GM20431 (cell line): ENCODE results near the gene LAMB4.

ENCODE experiments used
- in situ Hi-C: fragments of 300-500 bp; cut with MseI, MboI; formaldehyde crosslinking; loops from one replicate; pipeline ENCODE4 v1.15.0; 2020; ENCODE audit warnings: low sequenced_read_pairs; ENCODE audit not compliant: unreplicated experiment

LAMB4 gene

DNA sequence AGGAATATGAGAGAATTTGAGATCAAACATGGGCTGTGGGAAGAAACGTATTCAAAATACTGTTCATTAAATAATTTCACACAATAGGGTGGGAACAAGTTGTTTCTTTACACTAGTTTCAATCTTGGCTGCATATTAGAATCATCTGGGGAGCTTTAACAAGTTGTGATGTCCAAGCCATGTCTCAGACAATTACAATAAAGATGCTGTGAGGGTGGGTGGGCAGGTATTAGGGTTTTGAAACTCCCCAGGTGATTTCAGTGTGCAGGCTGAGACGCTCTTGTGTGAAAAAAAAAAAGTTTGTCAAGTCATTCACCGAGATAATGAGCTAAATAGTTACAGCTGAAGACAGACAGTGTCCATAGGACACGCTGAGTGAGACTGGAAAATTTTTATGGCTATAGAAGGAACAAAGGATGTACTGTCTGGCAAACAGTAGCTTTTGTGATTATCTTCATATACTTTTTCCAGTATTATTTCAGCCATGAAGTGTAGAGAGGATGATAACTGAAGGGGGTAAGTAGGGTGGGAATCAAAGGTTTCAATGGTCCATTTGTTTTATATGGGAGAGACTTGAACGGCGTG lies 12.6 kb upstream of the LAMB4 start:
- in situ Hi-C loops, result no loop called here

DNA sequence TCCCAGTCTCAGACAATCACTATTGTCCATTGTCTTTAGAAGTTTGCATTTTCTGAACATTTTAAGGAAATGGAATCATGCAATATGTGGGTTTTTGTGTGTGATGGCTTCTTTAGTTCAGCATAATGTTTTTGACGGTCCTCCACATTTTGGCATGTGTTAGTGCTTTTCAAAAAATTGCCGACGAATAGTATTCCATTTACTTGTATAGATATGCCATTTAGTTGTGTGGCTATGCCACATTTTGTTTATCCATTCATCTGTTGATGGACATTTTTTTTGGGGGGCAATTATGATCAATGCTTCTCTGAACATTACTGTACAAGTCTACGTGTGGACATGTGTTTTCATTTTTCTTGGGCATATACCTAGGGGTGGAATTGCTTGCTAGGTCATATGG lies 12.0 kb upstream of the LAMB4 start:
- in situ Hi-C loops, result no loop called here

DNA sequence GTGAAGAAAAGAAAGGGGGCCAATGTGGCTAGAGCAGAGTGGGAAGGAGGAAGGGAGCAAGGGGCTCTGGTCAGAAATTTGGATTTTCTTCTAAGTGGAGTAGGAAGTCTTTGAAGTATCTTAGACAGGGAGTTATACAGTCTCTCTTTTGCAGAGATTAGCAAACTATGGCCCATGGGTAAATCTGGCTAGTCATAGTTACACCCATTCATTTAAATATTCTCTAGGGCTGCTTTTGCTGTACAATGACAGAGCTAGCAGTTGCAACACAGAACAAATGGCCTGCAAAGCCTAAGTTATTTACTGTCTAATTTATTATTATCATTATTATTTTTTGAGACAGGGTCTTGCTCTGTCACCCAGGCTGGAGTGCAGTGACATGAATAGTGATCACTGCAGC lies 10.5 kb upstream of the LAMB4 start:
- in situ Hi-C loops, result no loop called here

DNA sequence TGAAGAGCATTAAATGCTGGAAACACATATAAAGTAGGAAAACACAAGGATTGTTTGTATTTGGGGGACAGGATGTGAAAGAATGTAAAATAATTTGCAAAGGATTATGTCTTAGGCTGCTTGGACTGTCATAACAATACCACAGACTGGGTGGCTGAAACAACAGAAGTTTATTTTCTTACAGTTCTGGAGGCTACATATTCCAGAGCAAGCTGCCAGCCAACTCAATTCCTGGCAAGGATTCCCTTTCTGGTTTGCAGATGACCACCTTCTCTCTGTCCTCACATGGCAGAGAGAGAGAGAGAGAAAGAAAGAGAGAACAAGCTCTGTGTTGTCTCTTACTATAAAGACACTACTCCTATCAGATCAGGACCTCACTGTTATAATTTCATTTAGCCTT lies 8.8 kb upstream of the LAMB4 start:
- in situ Hi-C loops, result no loop called here

DNA sequence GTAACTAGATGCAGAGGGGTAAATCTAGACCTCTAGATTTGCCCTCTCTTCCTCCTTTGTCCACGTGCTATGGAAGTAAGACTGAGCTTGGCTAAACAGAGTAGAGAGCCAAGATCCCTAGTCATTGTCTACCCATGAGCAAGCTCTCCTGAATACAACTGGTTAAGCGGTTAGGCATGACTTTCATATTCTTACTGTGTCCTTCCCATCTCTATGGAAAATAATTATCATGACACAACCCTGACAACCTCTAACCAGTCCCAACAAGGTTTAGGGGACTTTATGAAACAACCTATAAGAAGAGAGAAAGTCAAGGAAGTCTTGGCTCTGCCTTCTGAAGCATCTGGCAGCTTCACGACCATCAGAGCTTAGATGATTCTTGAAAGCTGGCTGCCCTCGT lies 7.8 kb upstream of the LAMB4 start:
- in situ Hi-C loops, result no loop called here

DNA sequence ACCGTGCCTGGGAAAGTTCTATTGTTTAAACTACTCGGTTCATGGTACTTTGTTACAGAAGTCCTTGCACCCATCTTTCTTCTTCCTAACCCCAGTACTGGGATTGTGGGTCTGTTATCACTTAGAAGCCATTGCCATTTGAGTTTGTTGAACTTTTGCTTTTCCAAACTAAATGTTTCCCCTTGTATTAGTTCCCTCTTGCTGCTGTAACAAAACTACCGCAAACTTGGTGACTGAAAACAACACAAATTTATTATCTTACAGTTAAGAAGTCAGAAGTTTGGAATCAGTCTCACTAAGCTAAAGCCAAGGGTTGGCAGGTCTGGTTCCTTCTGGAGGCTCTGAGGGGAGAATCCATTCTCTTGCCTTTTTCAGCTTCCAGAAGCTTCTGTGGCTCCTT lies 6.9 kb upstream of the LAMB4 start:
- in situ Hi-C loops, result no loop called here

DNA sequence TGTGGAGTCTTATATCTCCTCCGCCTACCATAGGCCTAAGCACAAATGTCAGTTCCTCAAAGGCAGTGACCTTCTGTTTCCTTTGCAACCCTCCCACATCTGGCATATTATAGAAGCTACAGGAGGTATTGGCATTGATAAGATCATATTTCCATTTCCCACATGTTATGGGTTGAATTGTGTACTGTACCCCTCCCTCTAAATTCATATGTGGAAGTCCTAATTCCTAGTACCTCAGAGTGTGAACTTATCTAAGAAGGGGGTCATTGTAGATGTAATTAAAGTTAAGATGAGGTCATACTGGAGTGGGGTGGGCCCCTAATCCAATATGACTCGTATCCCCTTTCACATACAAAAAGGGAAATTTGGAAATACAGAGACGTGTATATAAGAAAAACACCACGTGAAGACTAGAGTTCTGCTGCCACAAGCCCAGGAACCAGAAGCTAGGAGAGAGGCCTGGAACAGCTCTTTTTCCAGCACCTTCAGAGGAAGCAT lies 6.1 kb upstream of the LAMB4 start:
- in situ Hi-C loops, result no loop called here

DNA sequence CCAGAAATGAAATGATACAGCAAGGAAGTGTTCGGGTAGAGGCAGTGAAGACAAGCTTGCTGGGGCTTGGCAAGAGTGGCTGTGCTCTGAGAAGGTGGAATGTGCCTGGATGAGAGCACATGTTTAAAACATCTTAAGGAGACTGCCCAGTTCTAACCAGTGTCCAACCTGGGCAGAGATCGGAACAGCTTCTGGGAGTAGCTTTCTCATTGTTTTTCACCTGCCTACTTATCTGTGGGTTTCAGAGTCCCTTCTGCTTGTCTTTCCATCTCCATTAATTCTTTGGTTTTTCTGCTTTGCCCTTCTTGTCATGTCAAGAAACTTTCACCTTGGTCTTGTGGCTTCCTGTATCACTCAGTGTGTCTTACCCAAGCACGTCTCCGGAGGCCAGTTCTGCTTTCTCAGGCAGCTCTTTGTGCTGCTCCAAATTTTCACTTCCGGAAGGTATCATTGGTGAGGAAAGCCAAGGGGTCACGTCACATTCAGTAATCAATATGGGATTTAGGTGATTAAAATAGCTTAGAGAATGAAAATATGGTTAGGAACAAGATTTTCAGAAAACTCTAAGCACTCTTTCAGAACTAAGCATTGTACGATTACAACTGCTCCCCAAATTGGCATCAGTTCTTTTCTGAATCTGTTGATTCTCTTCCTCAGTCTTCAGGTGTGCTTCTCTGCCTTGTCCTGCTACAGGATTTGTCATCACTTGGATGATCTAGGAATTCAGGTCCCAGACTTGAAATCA lies 5.5 kb upstream of the LAMB4 start:
- in situ Hi-C loops, result no loop called here

DNA sequence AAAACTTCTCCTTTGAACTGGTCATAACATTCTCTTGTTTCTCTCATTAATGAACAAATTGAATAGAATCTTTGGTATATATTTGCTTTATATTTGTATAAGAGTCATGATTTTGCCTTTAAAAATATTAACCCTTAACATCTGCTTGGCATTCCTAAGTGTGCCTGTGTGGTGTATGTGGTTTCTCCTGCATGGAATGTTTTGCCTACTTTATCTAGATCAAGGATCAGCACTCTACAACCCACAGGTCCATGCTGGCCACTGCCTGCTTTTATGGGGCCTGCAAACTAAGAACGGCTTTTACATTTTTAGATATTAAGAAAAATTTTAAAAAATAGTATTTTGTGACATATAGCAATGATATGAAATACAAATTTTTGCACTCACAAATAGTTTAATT lies 4.3 kb upstream of the LAMB4 start:
- in situ Hi-C loops, result no loop called here

DNA sequence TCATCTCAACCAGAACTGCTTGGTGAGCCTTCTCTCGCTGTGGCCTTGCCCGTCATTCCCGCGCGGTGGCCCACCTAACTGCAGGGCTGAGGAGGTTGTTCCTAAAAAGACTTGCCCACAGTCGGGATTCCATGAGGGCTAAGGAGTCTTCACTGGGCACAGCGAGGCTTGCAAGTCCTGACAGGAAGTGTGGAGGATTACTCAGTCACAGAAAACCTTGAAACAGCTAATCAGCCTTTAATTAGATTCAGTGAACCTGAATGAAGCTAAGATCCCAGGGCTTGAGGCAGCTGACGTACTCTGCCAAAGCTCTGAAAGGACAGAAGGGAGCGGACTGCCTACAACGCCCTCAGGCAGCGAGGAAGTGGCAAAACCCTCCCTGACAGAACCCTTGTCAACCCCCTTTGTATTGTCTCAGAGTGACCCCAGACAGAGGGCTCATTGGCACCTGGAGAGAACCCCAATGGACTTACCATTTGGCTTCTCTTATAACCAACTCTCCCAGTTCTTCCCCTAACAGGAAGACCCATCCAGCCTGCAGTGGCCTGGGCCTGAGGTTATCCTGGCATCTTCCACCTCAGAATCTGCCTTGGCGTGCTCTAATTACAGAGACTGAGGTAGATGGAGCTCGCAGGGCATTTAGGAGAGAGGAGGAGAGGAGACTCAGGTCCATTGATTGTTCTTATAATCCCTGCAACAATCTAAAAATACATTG lies 2.5 kb upstream of the LAMB4 start:
- in situ Hi-C loops, result no loop called here

DNA sequence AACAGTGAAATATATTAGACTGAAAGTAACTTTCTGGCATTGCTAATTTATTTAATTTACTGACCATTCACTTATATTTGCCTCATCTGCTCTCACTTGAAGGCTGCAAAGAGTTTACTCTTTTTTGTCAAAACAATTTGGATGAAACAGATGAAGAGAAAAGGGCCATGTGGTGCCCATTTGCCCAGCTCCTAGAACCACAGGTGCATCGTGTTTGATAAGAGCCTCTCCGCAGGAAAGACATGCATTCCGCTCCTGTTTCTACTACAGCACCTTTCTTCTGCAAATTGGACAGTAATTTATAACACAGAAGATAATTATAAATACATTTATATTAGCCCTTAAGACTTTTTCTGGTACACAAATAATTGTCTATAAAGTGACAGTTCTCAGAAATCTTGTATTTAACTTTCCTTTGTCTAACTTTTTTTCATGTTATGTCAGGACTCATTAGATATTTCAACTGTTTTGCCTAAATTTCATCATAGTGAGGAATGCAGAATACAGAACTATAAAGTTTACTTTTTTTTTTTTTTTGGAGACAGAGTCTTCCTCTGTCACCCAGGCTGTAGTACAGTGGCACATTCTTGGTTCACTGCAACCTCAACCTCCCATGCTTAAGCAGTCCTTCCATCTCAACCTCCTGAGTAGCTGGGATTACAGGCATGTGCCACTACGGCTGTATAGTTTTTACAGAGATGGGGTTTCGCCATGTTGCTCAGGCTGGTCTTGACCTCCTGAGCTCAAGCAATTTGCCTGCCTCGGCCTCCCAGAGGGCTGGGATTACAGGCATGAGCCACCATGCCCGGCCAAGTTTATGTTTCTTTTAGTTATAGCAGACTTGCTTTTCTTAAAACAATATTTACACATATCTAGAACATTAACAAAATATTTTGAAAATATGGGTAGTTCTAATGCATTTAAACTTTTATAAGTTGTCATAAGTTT lies 869 bp downstream of the LAMB4 start:
- in situ Hi-C loops, result no loop called here

DNA sequence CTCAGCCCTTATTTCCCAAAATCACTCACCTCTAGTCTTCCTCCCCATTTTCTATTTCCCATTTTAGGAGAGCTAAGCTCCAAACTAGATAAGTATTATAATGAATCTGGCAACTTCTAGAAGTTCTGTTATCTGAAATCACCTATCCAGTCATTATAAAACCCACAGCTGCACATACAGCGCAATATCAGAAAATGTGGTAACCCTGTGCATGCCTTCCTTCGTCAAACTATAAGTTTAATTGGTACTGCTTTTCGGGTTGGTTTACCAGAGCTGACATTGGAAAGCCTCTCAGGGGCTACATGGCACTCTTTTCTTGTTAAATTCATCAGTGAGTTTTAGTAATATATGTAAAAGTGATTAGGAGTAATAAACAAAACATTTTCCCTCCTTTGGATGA lies 1.6 kb downstream of the LAMB4 start:
- in situ Hi-C loops, result no loop called here

DNA sequence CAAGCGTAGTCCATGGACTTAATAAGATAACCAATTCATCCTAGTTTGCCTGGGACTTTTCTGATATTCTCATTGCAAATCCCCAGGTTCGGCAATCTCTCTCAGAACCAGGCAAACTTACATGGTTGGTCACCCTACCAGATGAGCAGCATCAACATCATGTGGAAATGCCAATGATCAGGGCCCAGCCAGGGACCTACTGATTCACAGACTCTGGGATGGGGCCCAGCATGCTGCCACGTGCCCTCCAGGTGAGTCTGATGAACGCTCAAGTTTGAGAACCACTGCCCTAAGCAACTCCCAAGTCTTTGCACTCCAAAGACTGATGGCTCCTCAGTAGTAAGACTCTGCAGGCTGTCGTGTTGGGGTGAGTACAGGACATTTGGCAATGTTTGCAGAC lies 2.7 kb downstream of the LAMB4 start:
- in situ Hi-C loops, result no loop called here

DNA sequence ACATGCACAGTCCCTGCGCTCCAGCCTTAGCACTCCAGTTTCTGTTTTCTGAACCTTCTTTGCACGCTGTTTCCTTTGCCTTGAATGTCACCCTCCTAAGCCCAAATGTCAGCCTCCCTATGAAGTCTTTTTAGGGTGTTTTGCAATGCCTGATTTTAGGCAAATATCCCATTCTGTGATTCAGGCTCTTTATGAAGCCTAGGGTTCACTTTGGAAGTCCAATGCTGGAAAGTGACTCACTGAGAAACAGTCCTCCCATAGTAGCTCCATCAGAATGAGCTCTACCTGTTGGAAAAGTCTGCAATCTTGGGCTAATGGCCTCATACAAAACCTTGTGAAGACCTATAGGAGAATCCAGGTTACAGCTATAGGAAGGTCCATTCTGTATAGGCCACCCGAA lies 5.3 kb downstream of the LAMB4 start:
- in situ Hi-C loops, result no loop called here

DNA sequence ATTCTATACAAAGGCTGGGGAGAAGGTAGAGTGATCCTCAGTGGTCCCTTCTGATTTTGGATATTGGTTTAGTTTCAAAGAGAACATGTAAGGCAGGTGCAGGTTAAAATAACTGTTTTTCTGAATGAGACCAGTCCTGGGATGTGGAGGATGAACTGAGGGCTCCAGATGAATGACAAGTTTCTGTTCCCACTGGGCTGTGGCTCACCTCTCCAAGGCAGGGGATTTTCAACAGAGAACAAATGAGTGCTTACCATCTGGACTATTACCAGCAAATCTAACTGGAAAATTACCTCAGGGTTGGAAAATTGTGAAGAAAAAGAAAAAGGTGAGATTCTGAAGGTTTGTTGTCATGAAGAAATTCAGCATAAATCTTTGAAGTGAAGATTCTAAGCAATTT lies 8.0 kb downstream of the LAMB4 start:
- in situ Hi-C loops, result no loop called here

DNA sequence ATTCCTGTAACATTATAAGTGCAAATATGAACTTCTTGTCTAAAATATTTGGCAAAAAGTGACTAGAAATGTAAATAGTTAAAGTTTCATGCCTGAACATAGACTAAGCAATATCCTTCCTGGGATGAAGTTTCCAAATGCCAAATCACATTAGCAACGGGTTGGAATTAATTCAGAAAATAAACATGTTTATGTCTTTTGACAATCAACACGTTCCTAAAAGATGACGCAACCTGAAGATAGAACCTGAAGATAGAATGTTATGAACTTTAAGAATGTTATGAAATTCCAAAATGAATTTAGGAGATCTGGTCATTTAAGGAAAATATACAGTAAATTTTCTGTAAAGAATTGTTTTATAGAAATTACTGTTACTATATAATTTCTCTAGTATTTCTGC lies 9.2 kb downstream of the LAMB4 start:
- in situ Hi-C loops, result no loop called here

DNA sequence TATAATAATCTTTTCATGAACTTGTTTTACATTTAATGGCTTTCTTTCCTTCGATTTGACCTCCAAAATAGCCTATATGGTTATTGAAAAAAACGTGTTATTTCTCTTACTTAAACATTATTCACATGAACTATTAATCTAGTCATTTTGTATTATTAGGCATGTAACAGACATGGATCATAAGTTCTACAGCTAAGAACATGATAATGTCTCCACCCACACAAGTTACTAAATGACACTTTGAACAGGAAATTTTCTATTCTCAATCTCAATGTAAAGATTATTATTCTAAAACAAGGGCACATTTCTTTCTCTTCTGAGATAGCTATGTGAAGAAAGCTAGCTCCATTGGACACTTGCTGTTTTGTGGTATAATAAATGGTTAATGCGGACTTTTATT lies 10.0 kb downstream of the LAMB4 start:
- in situ Hi-C loops, result no loop called here

DNA sequence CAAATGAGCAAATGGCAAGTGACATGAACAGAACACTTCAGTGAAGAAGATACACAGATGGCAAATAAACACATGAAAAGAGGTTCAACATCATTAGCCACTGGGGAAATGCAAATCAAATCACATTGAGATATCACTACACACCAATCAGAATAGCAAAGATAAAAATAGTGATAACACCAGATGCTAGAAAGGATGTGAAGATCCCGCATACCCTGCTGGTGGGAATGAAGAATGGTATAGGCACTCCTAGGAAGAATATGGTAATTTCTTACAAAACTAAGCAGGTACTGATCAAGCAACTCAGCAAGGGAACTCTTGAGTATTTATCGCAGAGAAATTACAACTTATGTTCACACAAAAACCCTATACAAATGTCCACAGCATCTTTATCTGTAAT lies 11.2 kb downstream of the LAMB4 start:
- in situ Hi-C loops, result no loop called here

DNA sequence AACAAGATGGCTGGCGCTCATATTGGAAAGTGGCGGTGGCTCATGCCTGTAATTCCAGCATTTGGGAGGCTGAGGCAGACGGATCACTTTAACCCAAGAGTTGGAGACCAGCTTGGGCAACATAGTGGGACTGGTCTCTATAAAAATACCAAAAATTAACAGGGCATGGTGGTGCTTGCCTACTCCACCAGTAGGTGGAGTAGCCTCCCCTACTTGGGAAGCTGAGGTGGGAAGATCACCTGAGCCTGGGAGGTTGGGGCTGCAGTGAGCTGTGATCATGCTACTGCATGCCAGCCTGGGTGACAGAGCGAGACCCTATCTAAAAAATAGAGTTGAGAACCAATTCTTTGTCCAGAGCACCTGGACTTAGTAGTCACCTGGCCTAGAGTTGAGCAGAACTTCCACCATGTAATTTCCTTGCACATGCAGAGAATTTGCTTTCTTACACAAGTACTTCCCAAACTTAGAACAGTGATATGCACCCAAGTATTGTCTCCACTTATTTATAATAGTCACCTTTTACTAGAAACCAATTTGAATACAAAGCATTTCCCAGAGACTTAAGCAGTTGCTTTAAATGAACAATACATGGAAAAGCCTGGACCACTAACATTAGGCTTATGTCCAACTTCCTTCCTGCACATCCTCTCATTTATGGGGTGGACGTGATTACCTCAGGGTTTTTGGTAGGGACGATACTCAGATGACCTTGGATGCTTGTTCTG lies 15.9 kb downstream of the LAMB4 start:
- in situ Hi-C loops, result no loop called here

DNA sequence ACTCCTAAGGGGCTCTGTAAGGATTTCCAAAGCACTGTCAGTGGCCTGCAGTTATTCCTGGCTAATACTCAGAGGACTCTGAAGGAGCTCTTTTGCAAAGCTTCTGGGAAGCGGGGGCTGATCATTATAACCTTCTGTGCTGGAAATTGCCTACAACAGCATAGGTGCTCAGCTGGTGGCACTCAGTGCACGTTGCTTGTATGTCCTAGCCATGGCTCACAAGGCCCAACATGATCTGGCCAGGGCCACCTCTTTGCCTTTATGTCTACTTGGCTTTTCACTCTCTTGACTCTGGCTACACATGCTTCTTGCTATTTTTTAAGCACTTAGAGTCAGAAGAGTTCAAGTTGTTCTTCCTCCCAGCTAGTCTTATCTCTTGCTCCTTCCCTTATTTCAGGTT lies 17.5 kb downstream of the LAMB4 start:
- in situ Hi-C loops, result no loop called here
